ENCODE results near the gene EIF2B5.

DNA sequence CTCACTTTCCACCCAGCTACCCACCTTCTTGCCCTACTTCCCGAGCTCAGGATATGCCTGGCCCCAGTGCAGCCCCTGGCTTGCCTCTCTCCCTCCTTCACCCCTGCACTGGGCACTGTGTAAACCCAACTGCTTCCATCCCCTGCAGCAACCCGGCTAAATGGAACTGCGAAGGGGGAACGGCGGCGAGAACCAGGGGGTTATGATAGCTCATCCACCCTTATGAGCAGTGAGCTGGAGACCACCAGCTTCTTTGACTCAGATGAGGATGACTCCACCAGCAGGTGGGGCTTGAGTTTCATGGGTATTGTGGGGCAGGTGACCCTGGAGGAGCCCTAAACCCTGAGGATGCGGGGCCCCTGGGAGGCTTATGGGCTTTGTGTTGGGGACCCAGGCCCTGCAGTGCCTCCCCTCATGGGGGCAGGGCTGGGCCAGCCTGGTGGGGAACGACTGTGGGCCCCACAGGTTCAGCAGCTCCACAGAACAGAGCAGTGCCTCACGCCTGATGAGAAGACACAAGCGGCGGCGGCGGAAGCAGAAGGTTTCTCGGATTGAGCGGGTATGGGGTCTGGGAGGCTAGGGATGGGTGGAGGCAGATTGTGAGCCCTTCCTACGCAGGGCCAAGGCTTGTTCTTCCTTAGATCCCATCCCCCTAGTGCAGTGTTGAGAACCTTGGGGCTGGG, 29.6 kb downstream of the EIF2B5 start:
- TF ChIP-seq, protein P1, sequence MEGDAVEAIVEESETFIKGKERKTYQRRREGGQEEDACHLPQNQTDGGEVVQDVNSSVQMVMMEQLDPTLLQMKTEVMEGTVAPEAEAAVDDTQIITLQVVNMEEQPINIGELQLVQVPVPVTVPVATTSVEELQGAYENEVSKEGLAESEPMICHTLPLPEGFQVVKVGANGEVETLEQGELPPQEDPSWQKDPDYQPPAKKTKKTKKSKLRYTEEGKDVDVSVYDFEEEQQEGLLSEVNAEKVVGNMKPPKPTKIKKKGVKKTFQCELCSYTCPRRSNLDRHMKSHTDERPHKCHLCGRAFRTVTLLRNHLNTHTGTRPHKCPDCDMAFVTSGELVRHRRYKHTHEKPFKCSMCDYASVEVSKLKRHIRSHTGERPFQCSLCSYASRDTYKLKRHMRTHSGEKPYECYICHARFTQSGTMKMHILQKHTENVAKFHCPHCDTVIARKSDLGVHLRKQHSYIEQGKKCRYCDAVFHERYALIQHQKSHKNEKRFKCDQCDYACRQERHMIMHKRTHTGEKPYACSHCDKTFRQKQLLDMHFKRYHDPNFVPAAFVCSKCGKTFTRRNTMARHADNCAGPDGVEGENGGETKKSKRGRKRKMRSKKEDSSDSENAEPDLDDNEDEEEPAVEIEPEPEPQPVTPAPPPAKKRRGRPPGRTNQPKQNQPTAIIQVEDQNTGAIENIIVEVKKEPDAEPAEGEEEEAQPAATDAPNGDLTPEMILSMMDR (IDR thresholded peaks at IDR 0.05; ENCODE audit: borderline replicate concordance, extremely low read depth, low read length, poor library complexity, severe bottlenecking) = no peak
- no peak for TF ChIP-seq EZH2 (IDR thresholded peaks at IDR 0.05; ENCODE audit: borderline replicate concordance, low read depth, low read length, severe bottlenecking)

Measured in DND-41 (cell line).